Activated T-helper 9 cell treated with anti-CD3 and anti-CD28 coated beads, Interleukin-2, amount 50 U/mL, for 16 hours (primary cell): ENCODE measurements around the gene TMEM38A.
"Not testable (repeated sequence)": the region's sequence is repeated elsewhere in the genome, so short reads cannot be mapped to it uniquely, and the experiment has no call there.

Source experiments
- DNase-seq: peaks from one replicate; pipeline ENCODE4 v3.0.0-alpha.2; 2020; ENCODE audit warnings: low read depth

Gene TMEM38A

GRCh38 chr19:16638666-16639065 is 22.3 kb upstream of the TMEM38A start:
- no peak for DNase-seq

DNA sequence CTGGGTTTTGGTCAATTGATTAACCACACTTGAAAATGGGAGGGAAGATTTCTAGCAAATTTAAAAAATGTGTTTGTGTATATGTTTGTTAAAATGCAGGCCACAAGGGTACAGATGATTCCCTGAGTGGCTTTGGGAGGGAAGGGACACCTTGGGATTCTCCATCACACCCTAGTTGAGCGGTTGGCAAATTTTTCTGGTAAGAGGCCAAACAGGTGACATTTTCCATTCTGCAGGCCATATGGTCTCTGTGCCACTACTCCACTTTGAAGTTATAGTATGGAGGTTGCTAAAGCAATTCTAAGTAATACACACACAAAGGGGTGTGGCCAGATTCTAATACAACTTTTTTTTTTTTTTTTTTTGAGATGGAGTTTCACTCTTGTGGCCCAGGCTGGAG is 20.0 kb upstream of the TMEM38A start:
- no peak for DNase-seq

DNA sequence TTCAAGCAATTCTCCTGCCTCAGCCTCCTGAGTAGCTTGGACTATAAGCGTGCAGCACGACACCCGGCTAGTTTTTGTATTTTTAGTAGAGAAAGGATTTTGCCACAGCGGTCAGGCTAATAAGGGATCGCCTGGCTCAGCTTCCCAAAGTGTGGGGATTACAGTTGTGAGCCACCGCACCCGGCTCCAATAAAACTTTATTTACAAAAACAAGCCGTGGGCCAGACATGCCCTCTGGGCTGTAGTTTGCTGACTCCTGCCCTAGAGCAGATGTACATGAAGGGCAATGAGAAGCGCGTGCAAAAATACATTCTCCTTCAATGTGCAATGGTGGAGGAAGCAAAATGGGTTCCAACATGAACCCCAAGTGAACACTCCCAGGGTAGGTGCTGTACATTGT is 19.2 kb upstream of the TMEM38A start:
- DNase-seq, result no peak

DNA sequence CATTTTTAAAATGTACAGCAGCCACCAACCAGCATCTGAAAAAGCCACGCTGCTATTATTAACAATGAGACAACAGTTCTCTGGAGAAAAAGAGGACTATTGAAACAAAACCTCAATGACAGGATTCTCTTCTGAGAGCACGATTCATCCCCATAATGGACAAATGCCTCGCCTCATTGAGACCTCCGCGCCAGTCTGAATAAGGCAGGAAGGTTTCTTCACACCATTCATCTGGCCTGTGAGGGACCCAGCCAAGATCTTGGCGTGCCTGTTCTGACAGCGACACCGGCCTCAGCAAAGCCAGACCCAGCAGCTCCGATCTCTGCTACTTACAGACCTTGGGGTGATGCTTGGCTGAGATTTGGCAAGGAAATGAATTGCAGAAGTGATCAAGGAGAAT is 15.8 kb upstream of the TMEM38A start:
- DNase-seq, result no peak

GRCh38 chr19:16649734-16650133 is 11.2 kb upstream of the TMEM38A start:
- no peak for DNase-seq

GRCh38 chr19:16650821-16651220 is 10.1 kb upstream of the TMEM38A start:
- DNase-seq, result no peak

GRCh38 chr19:16651421-16652188 is 9.3 kb upstream of the TMEM38A start:
- DNase-seq, result not testable (repeated sequence)

GRCh38 chr19:16652854-16653253 is 8.1 kb upstream of the TMEM38A start:
- DNase-seq, result no peak

GRCh38 chr19:16654140-16654539 is 6.8 kb upstream of the TMEM38A start:
- no peak for DNase-seq

GRCh38 chr19:16654627-16655026 is 6.3 kb upstream of the TMEM38A start:
- no peak for DNase-seq

GRCh38 chr19:16655727-16656126 is 5.2 kb upstream of the TMEM38A start:
- no peak for DNase-seq

- no peak for DNase-seq
Measured at GRCh38 chr19:16657384-16657783, 3.6 kb upstream of the TMEM38A start.

DNA sequence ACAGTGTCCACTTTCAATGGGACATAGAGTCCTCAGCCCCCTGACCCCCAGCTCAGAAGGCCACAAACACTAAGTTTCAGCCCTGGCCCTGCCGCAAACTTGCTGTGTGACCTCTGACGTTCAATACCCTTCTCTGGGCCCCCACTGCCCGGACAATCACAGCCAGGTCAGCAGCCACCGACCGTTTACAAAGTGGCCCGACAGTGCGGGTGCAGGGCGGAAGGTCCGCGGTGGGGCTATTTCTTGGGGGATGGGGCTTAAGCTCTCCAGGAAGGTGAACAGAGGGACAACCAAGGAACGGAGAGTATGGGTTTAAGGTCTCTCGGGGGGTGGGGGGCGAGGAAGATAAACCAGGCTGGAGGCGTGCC is 1.5 kb upstream of the TMEM38A start:
- DNase-seq, result no peak

- DNase-seq, result peak; percentile 98
Measured at GRCh38 chr19:16659832-16660708, 869 bp upstream of the TMEM38A start, which contains the start of gene SMIM7. Gene SMIM7, minus strand, starts transcription at chr19:16660144. Its CDS starts 34 bp downstream, at chr19:16660110.

DNA sequence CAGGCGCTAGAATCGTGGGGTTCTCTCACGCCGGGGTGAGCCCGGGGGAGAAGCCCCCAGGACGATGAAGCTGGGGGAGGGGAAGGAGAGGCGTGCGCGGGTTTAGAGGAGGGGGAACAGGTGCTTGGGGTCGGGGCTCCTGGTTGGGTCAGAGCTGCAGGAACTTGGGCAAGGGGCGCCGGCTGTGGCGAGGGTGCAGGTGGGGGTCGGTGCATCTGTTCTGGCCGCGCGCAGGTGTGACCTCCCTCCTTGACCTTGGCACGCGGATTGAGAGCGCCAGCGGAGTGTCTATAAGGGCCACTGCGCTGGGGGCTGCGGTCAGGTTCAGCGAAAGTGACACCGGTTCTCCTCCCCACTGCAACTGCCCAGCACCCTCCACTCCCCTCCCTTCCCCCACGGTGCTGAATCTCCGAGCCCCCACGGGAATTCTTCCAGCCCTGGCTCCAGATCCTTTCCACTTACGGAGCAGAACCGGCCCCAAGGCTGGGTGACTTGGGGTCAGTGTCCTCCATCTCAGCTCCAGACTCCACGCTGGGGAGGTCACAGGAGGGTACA is 618 bp downstream of the TMEM38A start:
- peak; percentile 1 for DNase-seq

GRCh38 chr19:16668176-16668575 is 7.2 kb downstream of the TMEM38A start:
- no peak for DNase-seq

DNA sequence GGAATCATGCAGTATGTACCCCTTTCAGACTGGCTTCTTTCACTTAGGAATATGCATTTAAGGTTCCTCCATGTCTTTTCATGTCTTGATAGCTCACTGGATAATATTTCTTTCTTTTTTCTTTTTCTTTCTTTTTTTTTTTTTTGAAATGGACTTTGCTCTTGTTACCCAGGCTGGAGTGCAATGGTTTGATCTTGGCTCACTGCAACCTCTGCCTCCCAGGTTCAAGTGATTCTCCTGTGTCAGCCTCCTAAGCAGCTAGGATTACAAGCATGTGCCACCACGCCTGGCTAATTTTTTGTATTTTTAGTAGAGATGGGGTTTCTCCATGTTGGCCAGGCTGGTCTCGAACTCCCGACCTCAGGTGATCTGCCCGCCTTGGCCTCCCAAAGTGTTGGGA is 7.8 kb downstream of the TMEM38A start:
- DNase-seq, result not testable (repeated sequence)

GRCh38 chr19:16670291-16670690 is 9.4 kb downstream of the TMEM38A start:
- DNase-seq, result no peak

DNA sequence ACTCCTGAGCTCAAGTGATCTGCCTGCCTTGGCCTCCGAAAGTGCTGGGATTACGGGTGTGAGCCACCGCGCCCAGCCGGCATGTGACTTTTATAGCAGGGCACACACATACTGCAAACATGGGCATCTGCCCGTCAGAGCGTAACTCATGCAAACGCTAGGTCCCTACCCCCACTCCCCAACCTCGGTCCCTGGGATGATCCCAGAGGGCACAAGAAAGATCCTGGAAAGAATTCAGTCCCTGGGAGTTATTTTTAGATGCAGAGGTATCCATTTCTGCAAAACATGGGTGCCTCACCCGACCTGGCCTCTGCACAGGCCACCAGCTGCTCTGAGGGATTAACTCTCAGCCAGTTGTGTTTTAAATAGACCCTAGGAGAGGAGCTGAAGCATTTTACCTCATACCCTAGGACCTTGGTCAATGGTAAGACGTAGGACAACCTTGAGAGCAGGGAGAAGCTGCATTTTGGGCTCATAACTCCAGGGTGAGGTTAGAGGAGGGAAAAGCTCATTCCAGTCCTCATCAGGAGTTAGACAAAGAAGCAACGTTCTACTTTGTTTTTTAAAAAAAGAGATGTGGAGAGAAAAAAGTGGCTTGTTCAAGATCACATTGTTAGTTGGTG is 10.8 kb downstream of the TMEM38A start:
- no peak for DNase-seq

- no peak for DNase-seq
Measured at GRCh38 chr19:16673231-16673630, 12.3 kb downstream of the TMEM38A start.

GRCh38 chr19:16673839-16674238 is 12.9 kb downstream of the TMEM38A start:
- DNase-seq, result not testable (repeated sequence)

DNA sequence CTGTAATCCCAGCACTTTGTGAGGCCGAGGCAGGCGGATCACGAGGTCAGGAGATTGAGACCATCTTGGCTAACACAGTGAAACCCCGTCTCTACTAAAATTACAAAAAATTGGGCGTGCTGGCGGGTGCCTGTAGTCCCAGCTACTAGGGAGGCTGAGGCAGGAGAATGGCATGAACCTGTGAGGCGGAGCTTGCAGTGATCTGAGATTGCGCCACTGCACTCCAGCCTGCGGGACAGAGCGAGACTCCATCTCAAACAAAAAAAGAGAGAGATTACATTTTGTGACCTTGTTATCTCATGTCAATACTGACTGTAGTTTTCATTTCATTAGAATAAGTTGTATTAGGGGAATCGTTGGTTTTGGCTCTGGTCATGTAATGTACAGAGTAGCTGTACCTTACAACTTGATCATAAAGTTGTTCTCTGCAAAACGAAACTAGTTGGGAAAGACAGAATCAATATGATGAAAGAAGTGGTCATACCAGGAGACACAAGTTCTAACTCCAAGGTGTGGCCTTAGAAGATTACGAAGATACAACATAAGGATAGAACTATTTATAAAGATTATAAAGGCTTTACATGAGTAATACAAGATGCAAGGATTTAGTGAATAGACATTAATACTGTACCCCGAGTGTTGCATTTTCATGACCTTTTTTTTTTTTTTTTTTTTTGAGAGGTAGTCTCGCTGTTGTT is 15.3 kb downstream of the TMEM38A start:
- no peak for DNase-seq
